ENCODE results near the gene MYB. TPM values are rescaled to one million over a fixed set of nuclear protein-coding genes. Genes with fewer than 3 reads are reported as not detected.

Gene MYB
- polyA plus RNA-seq, 1 experiment: 0.10 TPM

- POLR2A ChIA-PET: no interaction called here
- Histone ChIP-seq H3K27me3 (ENCODE audit: control insufficient read depth, insufficient read depth, low read length) (no peaks in the 10 kb centered on the region), H3K9me3 (ENCODE audit: control insufficient read depth, insufficient read depth, low read length) (no peaks in the 10 kb centered on the region), H3K27ac (ENCODE audit: low read depth, low read length) (no peak overlapping the region), H3K4me3 (ENCODE audit: low read depth, low read length) (no peak overlapping the region)
- CTCF ChIA-PET: interaction anchor here (0.7 kb wide), 1 partner anchor 207 kb away, joined by 8 read pairs; no protein-coding TSS in a partner anchor
- DNase-seq (ENCODE audit: low read depth, low spot score): no peak
- TF ChIP-seq, protein P1, sequence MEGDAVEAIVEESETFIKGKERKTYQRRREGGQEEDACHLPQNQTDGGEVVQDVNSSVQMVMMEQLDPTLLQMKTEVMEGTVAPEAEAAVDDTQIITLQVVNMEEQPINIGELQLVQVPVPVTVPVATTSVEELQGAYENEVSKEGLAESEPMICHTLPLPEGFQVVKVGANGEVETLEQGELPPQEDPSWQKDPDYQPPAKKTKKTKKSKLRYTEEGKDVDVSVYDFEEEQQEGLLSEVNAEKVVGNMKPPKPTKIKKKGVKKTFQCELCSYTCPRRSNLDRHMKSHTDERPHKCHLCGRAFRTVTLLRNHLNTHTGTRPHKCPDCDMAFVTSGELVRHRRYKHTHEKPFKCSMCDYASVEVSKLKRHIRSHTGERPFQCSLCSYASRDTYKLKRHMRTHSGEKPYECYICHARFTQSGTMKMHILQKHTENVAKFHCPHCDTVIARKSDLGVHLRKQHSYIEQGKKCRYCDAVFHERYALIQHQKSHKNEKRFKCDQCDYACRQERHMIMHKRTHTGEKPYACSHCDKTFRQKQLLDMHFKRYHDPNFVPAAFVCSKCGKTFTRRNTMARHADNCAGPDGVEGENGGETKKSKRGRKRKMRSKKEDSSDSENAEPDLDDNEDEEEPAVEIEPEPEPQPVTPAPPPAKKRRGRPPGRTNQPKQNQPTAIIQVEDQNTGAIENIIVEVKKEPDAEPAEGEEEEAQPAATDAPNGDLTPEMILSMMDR (IDR thresholded peaks at IDR 0.05; ENCODE audit: low read depth, low read length): no peak
These were observed 38.2 kb downstream of the MYB start for GRCh38 chr6:135219346-135219745.

- Histone ChIP-seq H3K4me3 (ENCODE audit: low read depth, low read length) (no peak overlapping the region), H3K27me3 (ENCODE audit: control insufficient read depth, insufficient read depth, low read length) (no peaks in the 10 kb centered on the region), H3K9me3 (ENCODE audit: control insufficient read depth, insufficient read depth, low read length) (no peaks in the 10 kb centered on the region), H3K27ac (ENCODE audit: low read depth, low read length) (no peak overlapping the region)
- ChIA-PET CTCF (no interaction called here), POLR2A (no interaction called here)
- DNase-seq (ENCODE audit: low read depth, low spot score): no peak
- TF ChIP-seq, protein P1 (IDR thresholded peaks at IDR 0.05; ENCODE audit: low read depth, low read length): no peak
These were observed 39.9 kb downstream of the MYB start for GRCh38 chr6:135221042-135221441.

DNA sequence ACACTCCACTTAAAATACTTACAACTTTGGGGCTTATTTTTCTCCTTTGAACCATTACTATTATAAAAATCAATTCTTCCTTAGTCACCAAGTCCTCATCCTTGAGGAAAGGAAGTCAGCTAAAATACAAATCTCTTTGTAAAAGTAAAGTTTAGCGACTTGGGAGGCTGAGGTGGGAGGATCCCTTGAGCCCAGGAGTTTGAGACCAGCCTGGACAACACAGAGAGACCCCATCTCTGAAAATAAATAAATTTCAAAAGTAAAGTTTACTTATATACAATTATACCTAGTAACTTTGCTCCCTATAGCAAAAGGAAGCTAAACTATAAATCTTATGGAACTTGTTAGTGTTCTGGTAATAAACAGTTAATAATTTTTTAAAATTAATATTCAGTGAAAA lies 40.4 kb downstream of the MYB start:
- H3K4me3 ChIP-seq (ENCODE audit: low read depth, low read length): no peak overlapping the region
- no peak overlapping the region for H3K27ac ChIP-seq (ENCODE audit: low read depth, low read length)
- ChIA-PET POLR2A (no interaction called here), CTCF (no interaction called here)
- TF ChIP-seq, protein P1 (IDR thresholded peaks at IDR 0.05; ENCODE audit: low read depth, low read length): no peak
- no peaks in the 10 kb centered on the region for H3K9me3 ChIP-seq (ENCODE audit: control insufficient read depth, insufficient read depth, low read length)
- no peak for DNase-seq (ENCODE audit: low read depth, low spot score)
- H3K27me3 ChIP-seq (ENCODE audit: control insufficient read depth, insufficient read depth, low read length): peaks cover under 1% of the 10 kb centered on the region

DNA sequence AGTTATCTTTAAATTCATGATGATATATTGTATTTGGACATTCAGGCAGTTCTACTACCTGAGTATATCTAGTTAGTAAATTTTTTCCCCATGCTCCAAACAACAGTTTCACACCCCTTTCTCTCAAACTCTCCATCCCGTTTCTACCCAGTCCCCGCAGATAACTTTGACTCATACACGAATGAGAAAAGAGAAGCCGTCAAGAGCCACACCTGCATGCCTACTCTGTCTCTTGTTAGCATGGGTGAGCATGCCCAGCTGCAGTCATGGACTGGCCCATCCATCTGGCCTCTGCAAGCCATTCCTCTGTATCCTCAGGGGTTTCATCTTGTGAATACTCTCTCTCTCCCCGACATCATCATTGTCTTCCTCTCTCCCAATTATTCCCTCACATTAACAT lies 41.5 kb downstream of the MYB start:
- no peak overlapping the region for H3K27ac ChIP-seq (ENCODE audit: low read depth, low read length)
- POLR2A ChIA-PET: interaction anchor here (0.6 kb wide), 1 partner anchor 116 kb away, joined by 7 read pairs; no protein-coding TSS in a partner anchor
- H3K27me3 ChIP-seq (ENCODE audit: control insufficient read depth, insufficient read depth, low read length): peaks cover 4% of the 10 kb centered on the region
- DNase-seq (ENCODE audit: low read depth, low spot score): no peak
- TF ChIP-seq, protein P1 (IDR thresholded peaks at IDR 0.05; ENCODE audit: low read depth, low read length): no peak
- H3K4me3 ChIP-seq (ENCODE audit: low read depth, low read length): no peak overlapping the region
- H3K9me3 ChIP-seq (ENCODE audit: control insufficient read depth, insufficient read depth, low read length): no peaks in the 10 kb centered on the region
- CTCF ChIA-PET: no interaction called here

DNA sequence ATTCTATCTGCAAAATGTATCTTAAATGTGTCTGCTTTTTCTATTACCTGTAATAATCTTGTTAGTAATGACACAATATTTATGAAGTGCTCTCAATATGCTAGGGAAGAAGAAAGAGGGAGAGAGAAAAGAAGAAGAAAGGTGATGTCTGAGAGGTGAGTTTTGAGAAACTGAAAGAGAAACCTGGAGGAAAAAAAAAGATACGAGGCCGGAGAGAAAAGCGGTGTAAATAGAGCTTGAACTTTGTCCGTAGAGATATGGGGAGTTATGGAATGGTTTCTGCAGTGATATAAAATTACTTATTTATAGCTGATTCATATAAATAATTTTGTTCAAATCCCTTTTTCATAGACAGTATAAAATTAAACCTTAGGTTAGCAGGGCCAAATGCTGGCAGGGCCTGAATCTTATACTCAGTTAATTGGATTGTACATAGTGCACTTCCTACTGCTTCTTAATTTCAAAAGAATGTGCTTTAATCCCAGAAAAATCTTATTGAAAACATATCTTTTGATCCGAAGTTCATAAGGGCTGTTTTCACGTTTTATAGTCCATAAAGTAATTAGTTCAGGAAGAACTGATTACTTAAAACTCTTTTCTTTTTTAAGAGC lies 43.0 kb downstream of the MYB start:
- TF ChIP-seq, protein P1 (IDR thresholded peaks at IDR 0.05; ENCODE audit: low read depth, low read length): no peak
- ChIA-PET POLR2A (no interaction called here), CTCF (no interaction called here)
- Histone ChIP-seq H3K9me3 (ENCODE audit: control insufficient read depth, insufficient read depth, low read length) (no peaks in the 10 kb centered on the region), H3K4me3 (ENCODE audit: low read depth, low read length) (no peak overlapping the region), H3K27ac (ENCODE audit: low read depth, low read length) (no peak overlapping the region), H3K27me3 (ENCODE audit: control insufficient read depth, insufficient read depth, low read length) (peaks cover 4% of the 10 kb centered on the region)
- DNase-seq (ENCODE audit: low read depth, low spot score): no peak

All from AG04450 (cell line).